Fibroblast of skin of left biceps (primary cell): Measurements from ENCODE around the gene RNF32.
"Not testable (repeated sequence)": the region's sequence is repeated elsewhere in the genome, so short reads cannot be mapped to it uniquely, and the experiment has no call there.

Experiments
- DNase-seq, 2 experiments: peaks; one replicate each; pipeline ENCODE4 v3.0.0-alpha.2; 2013; ENCODE audit warnings: low read depth in 2 of 2

RNF32 gene

DNA sequence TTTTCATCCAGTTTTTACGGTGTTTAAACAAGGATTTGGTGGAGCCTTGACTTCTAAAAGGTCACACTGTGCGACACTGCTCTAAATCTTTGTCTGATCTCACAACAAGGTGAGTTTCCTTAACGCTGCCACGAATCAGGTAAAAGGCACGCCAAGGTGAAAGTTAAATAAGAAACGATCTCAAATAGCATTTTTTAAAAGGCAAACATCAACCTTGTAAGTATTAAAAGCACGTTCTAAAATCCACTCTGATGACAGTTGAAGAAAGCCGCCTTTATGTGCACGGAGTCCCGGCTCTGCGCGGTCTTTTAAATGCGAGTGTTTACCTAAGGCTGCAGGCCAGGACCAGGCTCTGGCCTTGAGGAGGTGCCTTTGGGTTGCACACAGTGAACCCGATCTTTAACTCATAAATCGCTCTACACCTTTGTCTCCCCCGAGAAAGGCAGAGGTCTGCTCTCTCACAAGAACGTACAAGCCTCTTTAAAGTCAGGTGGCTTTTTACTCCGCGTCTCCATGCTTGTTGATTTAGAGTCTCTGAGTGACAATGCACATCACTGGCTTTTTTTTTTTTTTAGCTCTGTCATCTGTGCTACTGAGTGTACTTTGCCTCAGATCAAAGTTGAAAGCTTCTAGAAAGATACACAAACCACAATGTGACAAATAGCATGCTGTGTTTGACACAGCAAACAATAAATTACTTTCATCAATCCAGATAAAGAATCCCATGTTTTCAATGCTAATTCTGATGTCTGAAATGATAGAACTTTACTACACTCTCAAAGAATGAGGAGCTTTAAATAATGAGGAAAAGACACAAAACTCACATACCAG lies 25.9 kb upstream of the RNF32 start:
- DNase-seq: no peak

DNA sequence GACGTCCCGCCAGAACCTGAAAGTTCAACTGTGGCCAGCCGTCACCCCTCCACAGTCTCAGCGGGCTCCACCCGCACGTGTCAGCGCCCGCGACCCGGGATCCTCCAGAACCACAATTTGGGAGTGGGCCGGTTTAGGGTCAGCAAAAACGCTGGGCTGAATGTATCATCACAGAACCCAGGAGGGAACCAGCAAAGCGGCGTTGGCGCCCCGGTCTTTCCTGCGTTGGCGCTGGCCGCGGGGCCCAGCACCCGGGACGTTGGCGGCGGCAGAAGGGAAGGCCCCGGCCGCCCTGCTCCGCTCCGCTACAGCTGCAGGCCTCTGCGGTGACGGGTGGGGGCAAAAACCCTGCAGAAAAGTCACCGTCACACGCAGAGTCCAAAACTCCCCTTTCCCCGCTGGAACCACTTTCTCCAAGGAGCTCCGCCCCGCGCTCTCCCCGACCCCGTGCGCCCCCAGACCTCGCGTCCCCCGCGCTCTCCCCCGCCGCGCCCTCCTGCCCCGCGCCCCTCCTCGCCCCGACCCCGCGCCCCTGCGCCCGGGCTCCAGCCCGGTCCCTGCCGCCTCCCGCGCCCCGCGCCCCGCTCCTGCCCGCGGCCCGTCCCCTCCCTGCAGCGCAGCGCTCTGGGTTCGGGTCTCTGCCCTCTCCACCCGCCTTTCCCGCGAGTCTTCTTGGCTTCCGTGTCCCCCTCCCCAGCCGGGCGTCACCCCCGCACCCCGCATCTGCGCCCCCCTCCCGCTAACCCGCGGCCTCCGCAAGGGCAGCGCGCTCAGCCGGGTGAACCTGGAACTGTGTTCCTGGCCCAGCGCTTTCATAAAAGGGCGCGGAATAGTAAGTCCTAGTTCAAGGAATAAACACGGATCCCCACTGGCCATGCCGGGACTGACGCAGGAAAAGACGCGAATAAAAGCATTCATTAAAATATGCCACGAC lies 24.0 kb upstream of the RNF32 start:
- DNase-seq: no peak

DNA sequence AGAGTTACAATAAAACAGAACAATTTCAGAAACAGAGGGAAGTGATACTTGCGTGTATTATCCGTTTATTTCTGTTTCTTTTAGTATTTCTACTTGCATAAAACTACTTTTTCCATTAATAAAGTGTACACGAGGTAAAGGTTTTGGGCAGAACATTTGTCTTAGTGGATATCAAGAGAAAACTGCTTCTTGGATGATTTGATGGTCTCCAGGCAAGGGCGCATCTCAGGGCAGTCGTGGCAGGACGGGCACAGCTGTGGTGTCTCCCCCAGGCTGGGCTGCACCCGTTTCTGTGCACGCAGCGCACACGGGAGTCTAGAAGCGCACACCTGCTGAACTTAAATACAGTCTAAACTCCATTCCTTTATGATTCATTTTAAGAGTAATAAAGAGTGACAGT lies 23.4 kb upstream of the RNF32 start:
- DNase-seq: no peak

DNA sequence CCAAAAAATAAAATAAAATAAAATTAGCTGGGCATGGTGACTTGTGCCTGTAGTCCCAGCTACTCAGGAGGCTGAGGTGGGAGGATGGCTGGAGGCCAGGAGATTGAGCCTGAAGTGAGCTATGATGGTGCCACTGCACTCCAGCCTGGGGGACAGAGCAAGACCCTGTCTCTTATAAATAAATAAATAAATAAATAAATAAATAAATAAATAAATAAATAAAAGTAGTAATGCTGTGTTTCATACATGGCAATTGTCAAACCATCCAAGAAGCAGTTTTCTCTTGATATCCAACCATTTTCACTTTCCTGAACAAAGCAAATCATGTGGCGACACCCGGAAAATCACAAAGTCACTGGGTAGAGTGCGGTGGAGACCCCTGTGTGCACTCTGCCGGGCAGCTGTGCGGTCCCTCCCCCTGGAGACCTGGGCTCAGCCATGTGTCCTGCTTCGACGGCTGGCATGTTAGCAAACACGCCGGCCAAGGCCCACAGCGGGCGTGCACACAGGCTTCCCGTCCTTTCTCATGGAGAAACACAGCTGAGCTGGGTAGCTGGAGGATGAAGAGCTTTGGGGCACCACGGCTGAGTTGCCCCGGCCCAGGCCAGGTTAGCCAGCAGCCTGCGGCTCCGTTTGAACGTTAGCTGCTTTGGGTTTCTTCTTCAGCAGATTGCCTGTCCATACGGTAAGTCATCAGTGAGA lies 22.3 kb upstream of the RNF32 start:
- no peak for DNase-seq

DNA sequence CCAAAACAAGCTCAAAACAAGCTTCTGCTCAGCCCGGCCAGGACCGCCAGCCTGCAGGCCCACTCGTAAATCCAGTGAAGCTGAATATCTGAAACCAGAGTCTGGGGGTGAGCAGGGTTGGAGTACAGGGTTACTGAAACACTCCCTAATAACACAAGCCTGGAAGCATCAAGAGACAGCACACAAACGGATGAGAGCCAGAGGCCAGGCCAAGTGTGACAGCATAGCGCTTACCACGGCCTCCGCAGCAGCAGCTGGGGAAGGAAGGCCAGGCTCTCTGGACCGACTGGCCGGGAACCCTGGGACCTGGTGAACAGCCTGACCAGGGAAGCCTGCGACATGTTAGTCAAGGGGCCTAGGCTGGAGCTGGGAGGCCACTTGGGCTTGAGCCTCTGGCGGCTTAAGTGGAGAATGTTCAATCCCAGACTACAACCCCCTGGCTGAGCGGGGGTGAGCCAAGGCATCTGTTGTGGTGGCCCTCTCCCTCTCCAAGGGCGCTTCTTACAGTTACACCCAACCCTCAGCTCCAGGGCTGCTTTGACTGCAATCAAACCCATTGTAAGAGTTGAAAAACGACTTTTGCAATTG lies 21.7 kb upstream of the RNF32 start:
- DNase-seq: no peak

DNA sequence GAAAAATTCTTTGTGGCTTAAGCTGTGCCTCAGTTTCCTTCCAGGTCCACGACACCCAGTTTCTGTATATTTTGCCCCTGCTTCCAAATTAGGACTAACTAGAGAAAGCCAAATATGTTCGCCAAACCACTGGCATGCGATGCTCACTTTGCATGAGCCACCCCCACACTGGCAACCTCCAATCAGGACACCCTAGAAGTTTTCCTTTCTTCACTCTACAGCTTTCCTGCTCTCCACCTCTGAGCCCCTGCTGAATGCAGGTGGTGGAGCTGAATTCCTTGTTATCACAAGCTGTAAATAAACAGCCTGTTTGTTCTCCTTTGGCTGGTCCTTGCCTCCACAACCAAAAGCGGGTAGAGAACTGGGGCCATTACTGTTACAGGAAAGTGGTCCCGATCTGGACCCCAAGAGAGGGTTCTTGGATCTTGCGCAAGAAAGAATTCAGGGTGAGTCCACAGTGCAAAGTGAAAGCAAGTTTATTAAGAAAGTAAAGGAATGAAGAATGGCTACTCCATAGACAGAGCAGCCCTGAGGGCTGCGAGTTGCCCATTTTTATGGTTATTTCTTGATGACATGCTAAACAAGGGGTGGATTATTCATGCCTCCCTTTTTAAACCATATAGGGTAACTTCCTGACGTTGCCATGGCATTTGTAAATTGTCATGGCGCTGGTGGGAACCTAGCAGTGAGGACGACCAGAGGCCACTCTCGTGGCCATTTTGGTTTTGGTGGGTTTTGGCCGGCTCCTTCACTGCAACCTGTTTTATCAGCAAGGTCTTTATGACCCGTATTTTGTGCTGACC lies 20.9 kb upstream of the RNF32 start:
- DNase-seq: not testable (repeated sequence)

DNA sequence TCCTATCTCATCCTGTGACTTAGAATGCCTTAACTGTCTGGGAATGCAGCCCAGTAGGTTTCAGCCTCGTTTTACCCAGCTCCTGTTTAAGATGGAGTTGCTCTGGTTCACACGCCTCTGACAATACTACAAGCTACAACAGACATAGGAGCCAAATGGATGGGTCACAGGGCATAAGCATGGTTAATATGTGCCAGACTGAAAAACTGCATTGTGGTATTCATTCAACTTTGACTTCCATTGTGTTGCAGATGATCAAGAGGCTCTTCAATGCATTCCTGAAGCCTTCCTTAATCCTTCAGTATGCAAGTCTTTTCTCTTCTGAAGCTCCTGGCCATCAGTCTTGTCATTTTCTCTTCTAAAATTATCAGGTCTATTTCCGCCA lies 20.3 kb upstream of the RNF32 start:
- DNase-seq: no peak

DNA sequence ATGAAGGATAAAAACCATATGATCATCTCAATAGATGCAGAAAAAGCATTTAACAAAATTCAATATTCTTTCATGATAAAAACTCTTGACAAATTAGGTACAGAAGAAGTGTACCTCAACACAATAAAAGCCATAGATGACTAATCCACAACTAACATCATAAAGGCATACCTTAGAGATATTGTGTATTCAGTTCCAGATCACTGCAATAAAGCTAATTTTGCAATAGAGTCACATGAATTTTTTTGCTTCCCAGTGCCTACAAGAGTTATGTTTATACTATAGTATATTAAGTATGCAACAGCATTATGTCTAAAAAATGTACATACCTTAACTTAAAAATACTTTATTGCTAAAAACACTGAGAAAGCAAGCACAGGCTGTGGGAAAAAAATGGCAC lies 18.9 kb upstream of the RNF32 start:
- DNase-seq: no peak

DNA sequence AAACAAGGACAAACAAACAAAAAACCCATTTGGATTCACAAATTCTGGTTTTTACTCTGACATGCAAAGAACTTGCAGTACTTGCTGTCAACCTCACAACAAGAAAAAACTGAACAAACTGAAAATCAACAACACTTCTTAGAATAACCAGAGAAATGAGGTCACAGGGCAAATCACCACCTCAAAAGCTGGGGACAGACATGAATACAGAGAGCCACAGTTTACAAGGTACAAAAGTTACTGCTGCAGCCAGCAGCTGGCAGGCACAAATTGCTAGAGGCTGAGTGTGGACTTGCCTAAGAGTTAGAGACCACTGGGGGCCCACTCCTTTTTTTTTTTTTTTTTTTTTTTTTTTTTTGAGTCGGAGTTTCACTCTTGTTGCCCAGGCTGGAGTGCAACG lies 15.0 kb upstream of the RNF32 start:
- no peak for DNase-seq

DNA sequence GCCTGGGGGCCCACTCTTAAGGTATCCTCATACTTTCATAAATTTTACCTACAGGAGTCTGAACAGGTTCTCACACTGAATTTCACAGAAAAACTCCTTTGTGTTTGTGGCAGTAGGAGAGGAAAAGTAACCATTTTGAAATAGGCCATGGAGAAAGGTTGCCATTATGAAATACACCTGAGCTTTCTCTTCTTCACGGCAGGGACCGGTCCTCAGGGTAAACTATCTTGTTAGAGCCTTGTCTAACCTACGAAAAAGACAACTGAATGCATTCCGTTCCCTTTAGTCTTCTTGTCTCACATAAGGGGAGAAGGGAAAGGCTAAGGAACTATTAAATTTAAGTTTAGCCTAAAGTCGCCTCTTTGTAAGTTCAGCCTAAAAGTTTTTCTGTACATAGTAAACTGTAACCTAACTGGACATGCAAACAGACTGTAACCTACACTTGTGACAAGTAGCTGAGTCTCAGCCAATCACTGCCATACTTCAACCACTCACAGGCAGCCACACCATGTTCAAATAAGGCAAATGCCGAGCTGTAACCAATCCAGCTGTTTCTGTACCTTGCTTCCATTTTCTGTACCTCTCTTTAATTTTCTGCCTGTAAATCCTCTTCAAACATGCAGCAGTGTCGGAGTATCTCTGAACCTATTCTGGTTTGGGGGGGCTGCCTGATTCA lies 14.2 kb upstream of the RNF32 start:
- DNase-seq: no peak

DNA sequence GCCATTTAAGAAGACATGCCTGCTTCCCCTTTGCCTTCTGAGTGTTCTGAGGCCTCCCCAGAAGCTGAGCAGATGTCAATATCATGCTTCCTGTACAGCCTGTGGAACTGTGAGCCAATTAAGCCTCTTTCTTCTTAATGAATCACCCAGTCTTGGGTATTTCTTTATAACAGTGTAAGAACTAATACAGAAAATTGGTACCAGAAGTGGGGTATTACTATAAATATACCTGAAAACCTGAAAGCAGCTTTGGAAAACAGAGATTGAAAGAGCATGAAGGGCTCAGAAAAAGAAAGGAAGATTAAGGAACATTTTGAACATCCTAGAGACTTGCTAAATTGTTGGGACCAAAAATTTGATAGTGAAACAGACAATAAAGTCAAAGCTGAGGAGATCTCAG lies 12.0 kb upstream of the RNF32 start:
- DNase-seq: no peak

DNA sequence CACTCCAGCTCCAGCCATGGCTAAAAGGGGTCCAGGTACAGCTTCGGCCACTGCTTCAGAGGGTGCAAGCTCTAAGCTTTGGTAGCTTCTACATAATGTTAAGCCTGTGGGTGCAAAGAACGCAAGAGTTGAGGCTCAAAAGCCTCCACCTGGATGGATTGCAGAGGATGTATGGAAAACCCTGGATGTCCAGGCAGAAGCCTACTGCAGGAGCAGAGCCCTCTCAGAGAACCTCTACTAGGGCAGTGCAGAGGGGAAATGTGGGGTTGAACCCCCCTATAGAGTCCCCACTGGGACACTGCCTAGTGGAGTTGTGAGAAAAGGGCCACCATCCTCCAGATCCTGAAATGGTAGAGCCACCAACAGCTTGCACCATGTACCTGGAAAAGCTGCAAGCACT lies 10.7 kb upstream of the RNF32 start:
- DNase-seq: no peak

DNA sequence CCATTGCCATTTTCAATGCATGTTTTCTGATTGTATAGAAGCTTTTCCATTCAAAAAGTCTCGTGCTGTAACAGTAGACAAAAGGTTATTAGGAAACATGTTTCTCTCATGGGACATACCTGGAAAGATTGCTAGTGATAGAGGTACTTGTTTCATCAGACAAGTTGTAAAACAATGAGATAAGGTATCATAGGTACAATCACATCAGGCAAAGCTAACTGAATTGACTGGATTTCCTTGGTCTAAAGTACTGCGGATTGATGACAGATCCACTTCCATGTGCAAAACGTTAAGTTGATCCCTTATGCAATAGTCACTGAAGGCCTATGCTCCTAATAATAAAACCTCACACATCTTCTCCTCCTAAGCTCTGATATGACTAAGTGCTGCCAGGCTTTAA lies 6.5 kb upstream of the RNF32 start:
- DNase-seq: no peak

DNA sequence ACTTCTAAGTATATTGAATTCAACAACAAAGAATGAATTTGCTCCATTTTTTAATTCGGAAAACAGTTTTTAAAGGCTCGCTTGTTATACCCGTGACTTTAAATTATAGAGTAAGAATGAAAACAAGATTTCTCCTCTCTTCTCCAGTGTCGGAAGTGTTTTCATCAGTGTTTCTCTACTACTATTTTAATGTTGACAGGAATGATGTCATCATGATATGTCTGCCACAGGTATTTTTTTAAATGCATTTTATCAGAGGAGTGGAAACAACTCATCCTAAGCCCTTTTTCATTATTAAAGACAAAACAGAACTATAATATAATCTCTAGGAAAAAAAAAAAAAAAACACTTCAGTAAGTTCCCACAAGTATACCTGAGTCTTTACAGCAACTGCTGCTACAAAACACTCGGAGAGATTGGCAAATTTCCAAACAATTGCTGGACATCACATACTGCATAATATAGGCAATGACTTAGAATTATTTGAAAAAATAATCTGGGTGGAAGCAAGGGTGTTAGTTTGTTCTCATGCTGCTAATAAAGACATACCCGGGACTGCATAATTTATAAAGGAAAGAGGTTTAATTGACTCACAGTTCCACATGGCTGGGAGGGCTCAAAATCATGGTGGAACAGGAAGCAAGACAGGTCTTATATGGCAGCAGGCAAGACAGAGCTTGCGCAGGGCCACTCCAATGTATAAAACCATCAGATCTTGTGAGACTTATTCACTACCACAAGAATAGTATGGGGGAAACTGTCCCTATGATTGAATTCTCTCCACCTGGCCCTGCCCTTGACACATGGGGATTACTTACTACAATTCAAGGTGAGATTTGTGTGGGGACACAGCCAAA lies 4.8 kb upstream of the RNF32 start:
- DNase-seq: no peak

DNA sequence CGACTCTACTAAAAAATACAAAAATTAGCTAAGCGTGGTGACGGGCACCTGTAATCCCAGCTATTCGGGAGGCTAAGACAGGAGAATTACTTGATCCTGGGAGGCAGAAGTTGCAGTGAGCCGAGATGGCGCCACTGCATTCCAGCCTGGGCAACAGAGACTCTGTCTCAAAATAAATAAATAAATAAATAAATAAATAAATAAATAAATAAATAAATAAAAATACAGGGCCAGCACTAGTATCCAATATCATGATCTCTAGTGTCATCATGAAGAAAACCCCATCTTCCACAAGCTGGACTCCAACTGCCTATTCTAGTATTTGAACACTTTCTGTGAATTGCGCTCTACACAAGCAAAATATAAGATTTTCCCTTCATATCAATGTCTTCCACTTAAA lies 3.5 kb upstream of the RNF32 start:
- DNase-seq: not testable (repeated sequence)

DNA sequence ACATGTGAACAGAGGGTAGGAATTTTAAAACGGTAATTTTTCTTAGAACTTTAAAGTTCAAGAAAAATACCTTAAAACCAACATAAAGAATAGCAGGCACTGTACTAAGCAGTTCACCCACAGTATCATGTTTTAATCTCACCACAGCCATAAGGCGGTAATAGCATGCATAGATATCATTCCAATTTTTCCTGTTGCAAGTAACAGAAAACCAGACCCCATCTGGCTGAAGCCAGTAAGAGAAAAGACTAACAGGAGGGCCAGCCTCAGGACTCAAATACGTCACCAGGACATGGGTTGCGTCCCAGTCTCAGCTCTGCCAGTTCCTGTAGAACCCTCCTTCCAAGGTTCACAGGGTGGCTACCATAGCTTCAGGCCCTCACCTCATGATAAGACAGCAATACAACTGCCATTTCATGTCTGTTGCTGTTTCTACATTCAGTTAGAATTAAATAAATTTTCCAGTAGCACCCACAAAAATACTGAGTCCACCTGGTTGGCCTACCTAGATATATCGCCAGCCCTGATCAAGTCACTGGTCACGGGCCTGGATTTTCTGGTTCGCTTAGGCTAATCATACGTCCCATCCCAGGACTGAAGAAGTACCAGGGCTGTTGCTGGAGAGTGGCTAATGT lies 2.0 kb upstream of the RNF32 start:
- DNase-seq: no peak

DNA sequence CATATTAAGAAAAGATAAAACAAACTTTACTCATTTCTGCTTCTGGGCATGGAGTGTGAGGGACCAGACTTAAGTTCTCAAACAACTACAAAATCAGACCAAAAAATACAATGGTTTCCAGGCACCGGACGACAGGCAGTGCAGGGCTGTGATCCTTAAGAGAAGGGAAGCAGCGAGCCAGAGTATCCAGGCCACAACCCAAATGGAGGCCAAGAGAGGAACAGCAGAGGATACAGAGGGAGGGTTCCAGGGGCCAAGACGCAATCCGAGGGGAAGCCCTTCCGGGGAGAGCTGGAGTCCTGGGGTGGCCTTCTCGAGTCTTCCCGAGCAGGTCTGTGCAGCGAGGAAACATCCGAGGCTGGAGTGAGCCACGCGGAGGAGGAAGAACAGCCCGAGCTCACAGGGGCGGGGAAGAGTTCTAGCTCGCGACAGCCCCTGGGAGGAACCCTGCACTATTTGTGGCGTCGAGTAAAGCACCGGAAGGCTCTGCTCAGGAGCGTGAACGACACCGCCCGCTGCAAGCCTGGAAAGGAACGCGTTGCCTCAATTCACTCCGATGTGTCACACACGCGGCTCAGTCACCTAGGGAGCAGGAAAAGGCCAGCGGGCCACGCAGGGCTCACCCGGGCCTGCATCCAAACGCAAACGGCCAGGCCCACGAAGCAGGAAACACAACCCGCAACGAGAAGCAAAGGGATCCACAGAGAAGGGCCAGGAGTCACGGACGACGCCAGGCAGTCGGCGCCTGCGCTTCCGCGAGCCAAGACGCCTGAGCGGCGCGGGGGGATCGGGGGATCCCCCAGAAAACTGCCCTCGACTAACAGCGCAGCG lies 933 bp upstream of the RNF32 start:
- no peak for DNase-seq

DNA sequence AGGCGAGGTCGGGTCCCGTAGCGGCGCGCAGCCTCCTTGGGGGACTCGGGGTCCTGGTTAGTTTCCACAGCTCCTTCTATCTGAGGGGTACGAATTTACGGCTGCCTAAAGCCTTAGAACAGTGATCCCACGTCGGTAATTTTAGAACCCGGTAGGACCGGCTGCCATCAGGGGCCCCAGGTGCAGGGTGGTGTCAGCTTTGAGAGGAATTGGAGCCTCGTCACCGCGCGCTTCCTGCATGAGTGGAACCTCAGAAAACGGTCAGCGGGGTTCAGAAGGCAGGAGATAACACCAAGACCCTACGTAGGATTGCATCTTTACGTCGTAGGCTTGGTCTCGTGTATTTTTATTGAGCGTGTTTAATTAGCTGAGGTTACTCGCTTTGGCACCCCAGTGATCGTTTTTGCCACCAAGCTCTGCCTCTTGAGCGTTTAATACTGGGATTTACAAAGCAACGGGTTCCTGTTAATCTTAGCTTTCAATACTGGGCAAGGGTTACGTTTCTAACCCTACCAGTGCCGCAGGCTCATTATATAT lies 443 bp downstream of the RNF32 start:
- no peak for DNase-seq
